ENCODE measurements around the gene HEATR3.

The HEATR3 gene

GRCh38 chr16:50065624-50066481, at the start of gene HEATR3:
HEATR3 (plus strand) TSS chr16:50065970; CDS start chr16:50066132, 162 bp downstream.
- DNase-seq, result peak; percentile 94

DNA sequence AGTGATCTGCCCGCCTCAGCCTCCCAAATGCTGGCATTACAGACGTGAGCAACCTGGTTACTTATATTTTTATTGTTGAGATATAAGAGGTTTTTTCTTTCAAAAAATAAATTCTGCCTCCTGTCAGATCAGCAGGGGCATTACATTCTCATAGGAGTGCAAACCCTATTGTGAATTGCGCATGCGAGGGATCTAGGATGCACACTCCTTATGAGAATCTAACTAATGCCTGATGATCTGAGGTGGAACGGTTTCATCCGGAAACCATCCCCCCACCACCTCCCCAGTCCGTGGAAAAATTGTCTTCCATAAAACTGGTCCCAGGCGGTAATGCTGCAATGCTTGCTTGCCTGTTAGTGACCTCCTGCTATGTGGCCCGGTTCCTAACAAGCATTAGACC, 48.2 kb upstream of the HEATR3 start:
- no peak for DNase-seq

DNA sequence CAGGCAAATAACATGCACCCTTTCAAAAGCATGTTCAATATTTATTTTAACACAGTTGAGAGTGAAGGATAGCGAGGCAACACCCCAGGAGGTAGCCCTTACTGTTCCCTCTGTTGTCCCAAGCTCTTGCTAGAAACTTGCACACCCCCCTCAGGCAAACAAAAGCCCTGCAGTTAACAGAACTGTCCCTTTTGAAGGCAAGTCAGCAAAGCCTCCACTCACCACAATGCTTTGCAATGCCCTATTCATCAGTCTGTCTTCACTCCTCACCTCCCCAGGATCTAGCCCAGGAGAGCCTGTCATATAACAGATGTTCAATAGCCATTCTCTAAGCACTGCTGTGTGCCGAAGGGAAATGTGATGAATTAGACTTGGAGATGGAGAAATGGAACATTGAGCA, 44.2 kb upstream of the HEATR3 start:
- DNase-seq, result no peak

DNA sequence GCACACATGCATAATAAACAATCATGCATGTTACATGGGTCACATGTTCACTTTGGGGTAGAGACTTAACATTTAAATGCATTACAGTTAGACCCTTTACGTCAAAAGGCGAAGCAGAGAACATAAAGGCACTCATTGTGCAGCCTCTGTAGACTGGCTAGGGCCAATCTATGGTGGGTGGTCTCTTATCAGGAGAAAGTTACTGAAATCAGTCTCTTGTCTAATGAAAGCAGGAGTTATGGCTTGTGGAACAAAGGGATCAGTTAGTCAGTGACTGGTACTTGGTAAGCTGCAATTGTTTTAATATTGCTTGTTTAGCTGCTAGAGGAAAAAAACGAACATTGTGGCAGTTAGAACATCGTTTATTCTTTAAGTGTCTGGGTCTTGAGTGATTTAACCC, 42.1 kb upstream of the HEATR3 start:
- no peak for DNase-seq

- no peak for DNase-seq
Observed at GRCh38 chr16:50024207-50024606, 41.6 kb upstream of the HEATR3 start.

DNA sequence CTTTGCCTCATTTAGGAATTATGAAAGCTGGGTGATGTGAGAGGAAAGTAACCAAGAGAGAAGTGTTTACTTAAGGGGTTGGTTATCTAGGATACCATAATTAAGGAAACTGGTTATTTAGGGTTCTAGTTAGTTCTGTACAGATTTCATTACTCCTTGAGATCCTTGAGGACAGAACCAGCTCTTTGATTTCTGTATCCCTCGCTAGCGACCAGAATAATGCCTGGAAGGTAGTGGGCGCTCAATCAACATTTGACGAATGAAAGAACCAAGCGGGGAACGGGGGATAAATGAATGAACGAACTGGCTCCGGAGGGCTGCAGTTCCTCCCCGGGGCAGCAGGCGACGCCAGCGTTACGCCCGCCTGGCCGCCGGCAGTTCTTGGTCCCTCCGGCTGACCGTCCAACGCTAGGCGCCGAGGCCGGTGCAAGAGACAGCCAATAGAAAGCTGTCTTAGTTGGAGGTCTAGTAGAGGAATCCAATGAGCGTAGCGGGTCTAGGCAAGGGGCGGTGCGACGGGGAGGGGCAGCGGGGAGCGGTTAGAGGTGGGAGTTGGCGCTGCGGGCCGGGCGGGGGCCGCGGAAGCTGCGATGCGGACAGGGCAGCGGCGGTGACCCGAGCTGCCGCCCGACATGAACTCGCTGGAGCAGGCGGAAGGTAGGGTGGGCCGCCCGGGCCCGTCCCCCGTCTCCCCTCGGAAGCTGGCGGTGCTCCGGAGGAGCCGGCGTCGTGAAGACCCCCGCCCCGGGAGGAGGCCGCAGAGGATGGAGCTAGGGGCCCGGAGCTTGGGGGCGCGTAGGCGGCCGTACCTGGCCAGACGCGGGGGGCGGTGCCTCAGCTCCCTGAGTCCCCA, 40.9 kb upstream of the HEATR3 start, which contains the start of gene CNEP1R1:
TSS of gene CNEP1R1 (plus strand) at position 542 of the 853 bp plus-strand sequence. CDS start at position 633, 91 bp downstream.
- peak; percentile 100 for DNase-seq

DNA sequence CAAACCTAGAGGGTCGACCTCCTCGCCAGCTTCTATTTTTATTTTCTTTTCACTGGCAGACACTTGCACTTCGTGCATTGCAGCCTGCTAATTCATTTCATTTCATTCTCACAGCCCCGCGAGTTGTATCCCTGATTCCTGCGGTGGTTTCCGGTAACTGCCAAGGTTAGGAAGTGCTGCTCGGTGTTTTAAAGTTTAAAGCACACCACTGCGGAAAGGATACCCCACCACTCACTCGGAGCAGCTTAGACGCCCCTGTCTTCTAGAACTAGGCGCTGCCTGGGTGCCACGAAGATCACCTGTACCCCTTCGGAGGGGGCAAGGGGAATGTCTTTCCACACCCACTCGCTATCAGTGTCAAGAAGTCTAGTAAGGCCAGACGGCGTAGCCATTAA, 40.2 kb upstream of the HEATR3 start:
- DNase-seq, result no peak

DNA sequence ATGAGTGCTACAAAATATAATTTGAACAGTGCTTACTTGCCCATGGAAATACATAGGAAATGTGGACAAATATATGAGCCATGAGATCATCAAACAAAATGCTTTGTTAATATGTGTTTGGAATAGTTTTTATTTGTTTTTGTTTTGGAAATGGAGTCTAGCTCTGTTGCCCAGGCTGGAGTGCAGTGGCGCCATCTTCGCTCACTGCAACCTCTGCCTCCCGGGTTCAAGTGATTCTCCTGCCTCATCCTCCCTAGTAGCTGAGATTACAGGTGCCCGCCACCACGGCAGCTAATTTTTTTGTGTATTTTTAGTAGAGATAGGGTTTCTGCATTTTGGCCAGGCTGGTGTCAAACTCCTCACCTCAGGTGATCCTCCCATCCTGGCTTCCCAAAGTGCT, 37.9 kb upstream of the HEATR3 start:
- no peak for DNase-seq

GRCh38 chr16:50035468-50035992, 30.2 kb upstream of the HEATR3 start:
- no peak for DNase-seq

DNA sequence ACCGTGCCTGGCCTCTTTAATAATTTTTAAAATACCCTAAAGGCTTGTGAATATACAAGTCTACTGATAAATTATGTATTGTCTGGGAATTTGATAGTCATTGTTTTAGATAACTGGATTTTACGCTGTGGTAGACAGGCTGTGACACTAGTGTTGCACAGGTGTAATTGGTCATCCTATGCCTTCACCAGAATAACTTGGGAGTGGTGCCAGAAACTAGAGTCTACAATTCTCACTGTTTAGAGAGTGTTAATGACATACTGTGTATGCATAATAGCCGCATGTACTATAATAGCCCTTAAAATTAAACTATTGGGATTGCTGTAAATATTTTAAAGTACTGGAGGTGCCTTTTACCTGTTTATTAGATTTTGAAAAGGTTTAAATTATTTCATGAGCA, 29.3 kb upstream of the HEATR3 start:
- DNase-seq, result no peak

- no peak for DNase-seq
Observed at GRCh38 chr16:50037662-50038220, 28.0 kb upstream of the HEATR3 start.

- DNase-seq, result no peak
Observed at GRCh38 chr16:50038286-50038685, 27.5 kb upstream of the HEATR3 start.

GRCh38 chr16:50038756-50039529, 26.8 kb upstream of the HEATR3 start:
- DNase-seq, result no peak

GRCh38 chr16:50040018-50040417, 25.8 kb upstream of the HEATR3 start:
- no peak for DNase-seq

- no peak for DNase-seq
Observed at GRCh38 chr16:50040710-50041109, 25.1 kb upstream of the HEATR3 start.

- DNase-seq, result no peak
Observed at GRCh38 chr16:50043358-50043757, 22.4 kb upstream of the HEATR3 start.

DNA sequence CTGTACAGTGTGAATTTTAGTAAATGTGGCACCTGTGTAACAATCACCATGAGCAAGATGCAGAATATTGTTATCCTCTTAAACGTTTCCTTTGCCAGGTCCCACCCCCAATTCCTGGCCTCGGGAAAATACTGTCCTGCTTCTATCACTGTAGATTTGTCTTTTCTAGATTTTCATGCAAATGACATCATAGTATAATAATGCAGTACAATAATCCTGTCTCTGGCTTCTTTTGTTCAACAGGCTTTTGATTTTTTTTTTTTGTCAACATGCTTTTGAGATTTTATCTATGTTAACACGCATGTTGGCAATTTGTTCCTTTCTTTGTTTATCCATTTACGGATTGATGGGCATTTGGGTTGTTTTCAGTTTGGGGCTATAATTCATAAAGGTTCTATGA, 20.4 kb upstream of the HEATR3 start:
- DNase-seq, result no peak

DNA sequence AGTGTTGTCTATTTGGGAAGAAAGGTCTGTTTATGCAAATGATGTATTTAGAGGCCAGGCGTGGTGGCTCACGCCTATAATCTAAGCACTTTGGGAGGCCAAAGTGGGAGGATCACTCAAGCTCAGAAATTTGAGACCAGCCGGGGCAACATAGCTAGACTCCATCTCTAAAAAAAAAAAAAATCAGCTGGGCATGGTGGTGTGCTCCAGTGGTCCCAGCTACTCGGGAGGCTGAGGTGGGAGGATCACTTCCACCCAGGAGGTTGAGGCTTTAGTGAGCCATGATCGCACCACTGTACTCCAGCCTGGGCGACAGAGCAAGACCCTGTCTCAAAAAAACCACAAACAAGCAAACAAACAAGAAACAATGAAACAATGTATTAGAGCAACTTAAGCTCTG, 18.9 kb upstream of the HEATR3 start:
- DNase-seq, result no peak

DNA sequence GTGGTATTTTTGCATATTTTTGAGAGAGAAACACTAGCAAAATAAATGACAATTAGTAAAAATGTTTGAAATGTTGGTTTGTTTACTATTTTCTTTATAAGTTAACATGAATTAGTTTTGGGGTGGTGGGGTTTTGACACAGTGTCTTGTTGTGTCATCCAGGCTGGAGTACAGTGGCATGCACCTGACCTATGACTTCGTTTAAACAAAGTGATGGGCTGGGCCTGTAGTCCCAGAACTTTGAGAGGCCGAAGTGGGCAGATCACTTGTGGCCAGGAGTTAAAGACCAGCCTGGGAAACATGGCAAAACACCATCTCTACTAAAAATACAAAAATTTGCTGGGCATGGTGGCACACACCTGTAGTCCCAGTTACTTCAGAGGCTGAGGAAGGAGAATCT, 17.9 kb upstream of the HEATR3 start:
- DNase-seq, result no peak

DNA sequence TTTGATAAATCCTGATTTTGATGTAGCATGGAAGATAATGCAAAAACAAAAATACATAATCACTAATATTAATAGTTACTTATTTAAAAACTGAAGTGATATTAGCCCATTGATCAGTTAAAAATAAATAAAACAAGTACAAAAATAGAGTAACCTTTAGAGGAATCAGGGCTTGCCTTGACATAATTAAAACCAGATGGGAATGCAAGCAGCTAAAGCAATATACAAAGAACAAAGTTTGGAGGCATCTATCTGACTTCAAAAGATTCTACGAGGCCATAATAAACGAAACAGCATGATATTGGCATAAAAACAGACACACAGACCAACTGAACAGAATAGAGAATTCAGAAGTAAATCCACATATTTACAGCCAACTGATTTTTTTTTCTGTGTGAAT, 15.0 kb upstream of the HEATR3 start:
- no peak for DNase-seq

DNA sequence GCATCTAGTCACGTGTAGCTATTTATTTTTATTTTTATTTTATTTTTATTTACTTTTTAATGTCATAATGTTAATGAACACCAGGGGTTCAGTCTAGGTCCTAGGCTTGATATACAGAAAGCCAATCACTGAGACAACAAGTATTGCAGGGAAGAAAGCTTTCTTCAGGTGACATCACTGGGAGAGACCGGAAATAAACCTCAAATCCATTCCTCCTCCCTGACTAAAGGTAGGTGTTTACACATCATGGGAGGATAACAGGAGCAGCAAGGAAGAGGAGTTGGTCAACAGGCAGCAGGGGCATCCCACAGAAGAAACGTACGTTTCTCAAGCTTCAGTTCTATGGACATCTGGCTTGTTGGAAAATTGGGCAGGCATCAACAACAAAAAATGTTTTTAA, 9.5 kb upstream of the HEATR3 start:
- no peak for DNase-seq

DNA sequence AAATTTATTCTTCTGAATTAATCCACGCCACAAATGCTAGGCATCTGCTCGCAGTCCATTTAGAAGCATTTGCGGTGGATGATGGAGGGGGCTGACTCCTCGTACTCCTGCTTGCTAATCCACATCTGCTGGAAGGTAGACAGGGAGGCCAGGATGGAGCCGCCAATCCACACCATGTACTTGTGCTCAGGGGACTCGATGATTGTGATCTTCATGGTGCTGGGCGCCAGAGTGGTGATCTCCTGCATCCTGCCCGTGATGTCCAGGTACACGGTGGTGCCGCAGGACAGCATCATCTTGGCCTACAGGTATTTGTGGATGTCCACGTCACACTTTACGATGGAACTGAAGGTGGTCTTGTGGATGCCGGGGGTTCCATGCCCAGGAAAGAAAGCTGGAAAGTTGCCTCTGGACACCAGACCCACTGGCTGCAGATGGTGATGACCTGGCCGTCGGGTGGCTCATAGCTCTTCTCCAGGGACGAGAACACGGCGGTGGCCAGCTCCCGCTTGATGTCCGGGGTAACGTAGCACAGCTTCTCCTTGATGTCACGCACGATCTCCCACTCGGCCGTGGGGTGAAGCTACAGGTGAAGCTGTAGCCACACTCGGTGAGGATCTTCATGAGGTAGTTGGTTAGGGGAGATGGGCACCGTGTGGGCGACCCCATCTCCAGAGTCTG, 7.5 kb upstream of the HEATR3 start:
- DNase-seq, result no peak
